Middle frontal gyrus (tissue), 1 donor: ENCODE measurements around the gene MOB3B.

Source experiments
- DNase-seq: peaks from one replicate; pipeline ENCODE4 v3.0.0-alpha.2; 2015; ENCODE audit warnings: low spot score; ENCODE audit errors: extremely low spot score

The MOB3B gene

DNA sequence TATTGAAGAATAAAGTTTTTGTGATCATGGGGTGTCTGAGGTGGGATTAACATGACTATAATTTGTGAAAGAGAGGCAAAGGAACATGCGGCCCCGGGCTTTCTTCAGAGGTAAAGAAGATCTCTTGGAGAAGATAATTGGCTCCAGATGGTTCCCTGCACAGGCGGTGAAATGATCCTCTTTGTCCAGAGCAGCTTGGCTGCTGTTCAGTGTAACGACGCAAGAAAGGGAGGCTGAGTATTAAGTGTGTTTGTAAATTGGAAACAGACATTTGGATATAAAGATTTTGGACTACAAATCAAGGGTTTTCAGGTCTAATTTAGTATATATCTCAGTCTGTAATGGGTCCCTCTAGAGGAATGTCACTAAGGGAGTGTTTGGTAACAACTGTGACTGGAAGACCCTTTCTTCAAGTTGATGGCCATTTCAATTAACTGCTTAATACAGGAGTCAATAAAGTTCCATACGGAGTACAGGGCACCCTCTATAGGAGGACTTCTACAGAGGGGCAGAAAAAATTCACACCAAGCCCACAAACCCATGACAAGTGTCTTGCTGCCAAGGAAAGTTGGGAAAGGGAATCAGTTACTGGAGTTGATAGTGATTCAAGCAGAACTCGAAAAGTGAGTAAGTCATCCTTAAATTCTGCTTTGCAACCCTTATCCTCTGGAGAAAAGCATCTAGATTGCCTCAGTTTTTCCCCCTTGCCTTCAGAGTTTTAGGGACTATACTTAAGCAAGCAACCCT, 236.8 kb downstream of the MOB3B start:
- no peak for DNase-seq

- no peak for DNase-seq
These were observed 238.3 kb downstream of the MOB3B start for GRCh38 chr9:27291292-27291691.

- DNase-seq, result no peak
These were observed 247.3 kb downstream of the MOB3B start for GRCh38 chr9:27282269-27282668.

- DNase-seq, result no peak
These were observed 248.8 kb downstream of the MOB3B start for GRCh38 chr9:27280860-27281259.

GRCh38 chr9:27280249-27280648, 249.4 kb downstream of the MOB3B start:
- no peak for DNase-seq

GRCh38 chr9:27279611-27280010, 250.0 kb downstream of the MOB3B start:
- DNase-seq, result no peak

DNA sequence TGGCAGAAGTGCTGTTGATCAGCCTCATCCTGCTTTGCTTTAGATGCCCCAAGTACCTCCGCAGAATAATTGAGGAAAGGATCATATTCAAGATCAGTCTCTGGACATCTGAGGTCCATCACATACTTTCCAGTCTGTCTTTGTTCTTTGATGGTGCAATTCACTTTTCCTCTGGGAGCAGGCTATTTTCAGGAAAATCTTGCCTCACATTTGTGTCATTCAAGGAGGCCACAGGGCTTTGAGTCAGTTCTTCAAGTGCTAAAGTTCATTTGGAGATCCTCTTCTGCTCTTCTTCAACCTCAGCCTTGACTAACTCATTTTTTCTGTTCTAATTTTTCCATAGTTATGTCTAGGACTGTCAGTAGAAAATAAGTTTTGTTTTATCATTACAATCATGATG, 251.2 kb downstream of the MOB3B start:
- DNase-seq, result no peak

GRCh38 chr9:27276193-27277030, 253.2 kb downstream of the MOB3B start:
- DNase-seq, result peak; percentile 8
